HT-29 (cell line): Measurements from ENCODE around the gene NTM. TPM values are rescaled to one million over a fixed set of nuclear protein-coding genes. Genes with fewer than 3 reads are reported as not detected.
A peak's percentile ranks its signal among the peaks of the same experiment; 100 is the strongest.

Experiments used
- DNase-seq: peaks from one replicate; pipeline ENCODE4 v3.0.0-alpha.2; 2015; ENCODE audit warnings: low spot score
- total RNA-seq: library from RNA; depleted of rRNA; stranded (reverse); fragments of >200 nt; shearing (Covaris generic); gene quantifications from 2 replicates; pipeline ENCODE4 v1.2.3, GENCODE V29; 2014

NTM gene
- total RNA-seq, 1 experiment from 2014 or later = not detected

GRCh38 chr11:131998020-131998419, 627.6 kb downstream of the NTM start:
- no peak for DNase-seq

- no peak for DNase-seq
Measured at GRCh38 chr11:131999084-131999483, 628.7 kb downstream of the NTM start.

GRCh38 chr11:131999955-132000354, 629.5 kb downstream of the NTM start:
- DNase-seq = no peak

GRCh38 chr11:132005887-132006286, 635.5 kb downstream of the NTM start:
- DNase-seq = no peak

DNA sequence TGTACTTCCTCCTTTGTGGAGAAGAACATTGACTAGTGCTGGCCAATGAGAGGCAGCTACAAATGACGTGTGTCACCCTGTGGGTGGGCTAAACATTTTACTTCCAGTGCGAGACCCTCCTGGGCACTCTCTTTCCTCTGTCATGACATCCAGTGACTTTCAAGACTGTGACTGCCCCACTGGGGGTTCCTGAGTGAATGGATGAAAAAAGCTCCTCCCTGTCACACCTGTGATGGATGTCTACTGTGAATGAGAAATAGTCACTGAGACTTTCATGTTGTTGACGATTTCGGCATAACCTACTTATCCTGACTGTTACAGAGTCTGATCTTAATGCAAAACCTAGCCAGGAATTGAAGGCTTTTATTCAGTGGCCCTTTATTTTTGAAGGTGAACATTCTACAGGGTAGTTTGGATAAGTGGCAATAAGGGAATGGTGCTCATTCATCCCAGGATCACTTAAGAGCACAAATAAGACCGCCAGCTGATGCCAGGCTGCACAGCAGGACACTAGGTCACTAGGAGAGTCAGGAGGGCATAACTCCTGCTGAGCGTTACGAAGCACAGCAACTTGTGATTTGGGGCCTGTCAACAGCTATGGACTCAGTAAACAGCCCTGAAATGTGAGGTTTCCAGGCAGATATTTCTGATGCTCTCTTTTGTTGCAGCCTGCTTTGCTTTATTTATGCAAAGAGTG, 636.6 kb downstream of the NTM start:
- no peak for DNase-seq

- no peak for DNase-seq
Measured at GRCh38 chr11:132008226-132008625, 637.8 kb downstream of the NTM start.

GRCh38 chr11:132008872-132009271, 638.5 kb downstream of the NTM start:
- no peak for DNase-seq

DNA sequence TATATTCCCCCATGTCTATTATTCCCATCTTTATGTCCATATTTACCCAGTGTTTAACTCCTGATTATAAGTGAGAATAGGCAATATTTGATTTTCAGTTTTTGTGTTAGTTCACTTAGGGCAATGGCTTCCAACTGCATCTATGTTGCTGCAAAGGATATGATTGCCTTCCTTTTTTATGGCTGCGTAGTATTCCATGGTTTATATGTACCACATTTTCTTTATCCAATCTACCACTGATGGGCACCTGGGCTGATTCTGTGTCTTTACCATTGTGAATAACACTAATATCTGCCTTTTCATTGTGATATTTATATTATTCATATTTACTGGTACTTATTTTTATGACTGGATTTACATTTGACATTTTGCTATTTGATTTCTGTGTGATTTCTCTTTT, 649.6 kb downstream of the NTM start:
- DNase-seq = no peak

GRCh38 chr11:132022285-132022684, 651.9 kb downstream of the NTM start:
- no peak for DNase-seq

DNA sequence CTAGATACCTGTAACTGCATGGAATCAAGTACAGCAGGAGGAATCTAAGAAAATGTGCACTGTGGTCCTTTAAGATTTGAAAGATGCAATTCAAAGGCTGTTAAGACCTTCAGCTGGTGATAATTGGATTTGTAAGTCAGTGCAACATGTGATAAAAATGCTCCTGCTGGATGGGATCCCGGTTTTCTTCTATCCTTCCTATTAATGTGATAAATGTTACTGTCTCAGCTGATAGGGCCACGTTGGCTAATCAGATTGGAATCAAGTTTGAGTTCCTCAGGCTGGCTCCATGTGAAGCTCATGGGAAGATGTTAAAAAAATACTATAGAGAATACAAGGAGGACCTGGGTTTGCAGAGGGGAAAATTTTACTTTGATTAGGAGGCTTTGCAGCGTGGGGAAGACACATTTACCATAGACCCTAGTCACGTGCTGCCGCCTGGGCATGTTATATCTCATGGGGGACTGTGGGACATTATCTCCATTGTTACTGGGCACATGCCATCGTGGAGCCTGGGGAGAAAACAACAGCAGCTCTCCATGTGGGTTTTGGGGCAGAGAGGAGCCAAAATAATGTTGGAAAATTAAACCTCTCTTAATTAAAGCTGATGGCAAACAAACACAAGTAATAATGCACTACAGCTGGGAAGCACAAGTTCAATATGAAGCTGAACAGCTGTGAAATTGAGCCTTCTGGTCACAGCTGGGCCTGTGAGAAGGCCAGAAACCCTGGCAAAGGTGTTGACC, 652.5 kb downstream of the NTM start:
- no peak for DNase-seq

DNA sequence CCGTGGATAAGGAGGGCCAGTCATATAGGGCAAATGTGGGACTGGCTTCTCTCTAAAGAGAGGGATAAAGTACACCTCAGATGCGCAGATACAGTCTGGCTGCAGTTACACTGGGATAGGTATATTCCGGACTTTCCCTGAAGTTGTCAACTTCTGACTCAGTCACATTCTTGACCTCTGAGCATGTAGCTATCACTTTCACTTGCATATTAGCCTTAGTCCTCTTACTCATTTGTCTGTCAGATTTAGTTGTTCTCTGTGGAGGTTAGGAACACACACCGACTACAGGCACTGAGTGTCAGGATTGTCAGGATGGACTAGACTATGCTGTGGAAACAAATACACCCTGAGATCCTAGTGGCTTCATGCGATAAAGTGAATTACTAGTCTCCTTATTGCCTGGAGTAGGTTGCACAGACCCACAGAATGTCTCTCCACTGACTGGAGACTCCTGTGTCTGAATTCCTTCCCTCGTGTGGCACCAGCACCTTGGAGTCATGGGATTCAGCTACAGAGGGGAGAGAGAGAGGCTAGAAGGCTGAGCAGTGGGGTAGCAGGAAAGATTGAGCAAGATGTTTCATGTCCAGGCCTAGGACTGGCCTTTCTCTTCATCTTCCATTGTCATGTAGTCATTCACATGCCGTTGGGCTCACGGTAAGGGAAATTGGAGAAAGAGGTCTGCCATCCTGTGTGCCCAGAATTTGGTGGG, 654.3 kb downstream of the NTM start:
- DNase-seq = no peak

DNA sequence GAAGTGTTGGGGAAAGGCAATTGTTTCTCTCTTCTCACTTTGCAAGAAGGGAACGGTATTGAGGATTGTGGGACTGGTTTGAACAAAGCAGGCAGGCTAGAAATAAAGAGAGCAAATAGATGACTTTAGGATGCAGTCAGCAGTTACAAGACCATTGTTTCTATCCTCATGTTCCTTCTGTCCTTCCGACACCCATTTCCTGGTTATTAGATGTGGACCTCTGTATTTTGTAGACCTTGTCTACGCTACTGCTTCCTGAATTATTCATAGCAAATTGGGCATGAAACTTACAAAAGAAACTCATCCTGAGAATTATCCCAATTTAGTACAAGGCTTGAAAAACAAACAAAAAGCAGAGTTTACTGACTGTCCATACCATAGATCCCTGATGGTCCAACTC, 656.3 kb downstream of the NTM start:
- no peak for DNase-seq

GRCh38 chr11:132028380-132029240, 658.2 kb downstream of the NTM start:
- peak; percentile 55 for DNase-seq

- DNase-seq = no peak
Measured at GRCh38 chr11:132030896-132031295, 660.5 kb downstream of the NTM start.

DNA sequence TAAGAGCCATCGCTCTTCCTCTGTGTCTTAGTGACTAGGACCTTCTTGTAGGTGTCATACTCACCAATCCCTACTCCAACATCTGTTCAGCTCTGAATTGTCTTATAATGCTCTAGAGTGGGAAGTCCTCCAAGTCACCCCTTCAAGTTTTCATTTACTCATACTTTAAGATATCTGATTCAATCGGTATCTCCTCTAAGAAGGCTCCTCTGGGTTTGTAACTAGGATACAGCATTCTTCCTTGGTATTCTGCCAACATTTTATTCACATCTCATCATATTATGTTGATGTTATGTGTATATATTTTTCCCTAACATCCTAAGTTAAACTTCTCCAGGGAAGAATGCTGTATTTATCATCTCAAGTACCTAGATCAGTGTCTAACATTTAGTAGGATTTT, 662.1 kb downstream of the NTM start:
- no peak for DNase-seq

- no peak for DNase-seq
Measured at GRCh38 chr11:132033051-132033450, 662.6 kb downstream of the NTM start.

- no peak for DNase-seq
Measured at GRCh38 chr11:132035228-132035627, 664.8 kb downstream of the NTM start.

- no peak for DNase-seq
Measured at GRCh38 chr11:132035766-132036165, 665.4 kb downstream of the NTM start.

DNA sequence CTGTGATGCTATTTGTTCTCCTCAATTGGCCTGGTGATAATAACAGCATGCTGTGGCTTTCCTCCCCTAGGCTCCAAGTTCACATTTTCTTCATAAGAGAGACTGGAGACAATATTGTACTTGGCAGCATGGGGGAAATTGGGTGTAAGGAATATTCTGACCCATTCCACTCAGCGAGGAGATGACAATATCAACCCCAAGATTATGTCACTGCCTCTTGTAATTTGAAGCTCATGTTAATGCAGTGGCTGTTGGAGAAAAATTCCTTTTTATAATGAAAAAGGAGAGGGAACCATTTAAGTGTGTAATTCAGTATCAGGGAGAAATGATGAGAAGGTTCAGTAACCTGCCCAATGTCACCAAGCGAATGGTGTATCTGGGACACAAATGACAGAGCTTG, 665.8 kb downstream of the NTM start:
- DNase-seq = no peak

- no peak for DNase-seq
Measured at GRCh38 chr11:132036746-132037466, 666.5 kb downstream of the NTM start.

DNA sequence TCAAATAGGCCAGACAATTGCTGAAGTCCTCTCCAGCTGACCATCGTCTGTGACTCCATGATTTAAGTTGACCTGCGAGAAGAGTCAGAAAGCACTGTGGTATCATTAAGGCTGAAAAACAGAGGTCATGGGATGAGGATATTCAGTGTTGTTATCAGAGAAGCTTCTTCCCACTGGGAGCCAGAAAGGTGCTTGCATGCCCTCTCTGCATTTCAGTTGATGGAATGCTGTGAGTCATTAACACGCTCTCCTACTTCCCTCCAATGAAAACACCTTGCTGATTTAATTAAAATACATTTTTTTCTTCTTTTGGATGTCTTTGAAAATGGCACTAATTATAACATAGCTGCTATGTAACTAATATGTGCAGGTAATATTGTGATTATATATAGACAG, 667.0 kb downstream of the NTM start:
- no peak for DNase-seq
